GM19438 (cell line): Measurements from ENCODE around the gene PACS2.

Experiments used
- ATAC-seq: cut with Tn5 transposase; IDR thresholded peaks from one replicate; pipeline ENCODE4 v1.9.1; 2021; ENCODE audit warnings: low read depth; ENCODE audit not compliant: unreplicated experiment

The PACS2 gene

GRCh38 chr14:105418269-105419194, 104.0 kb downstream of the PACS2 start:
- ATAC-seq, result no peak

- peak; percentile 44 for ATAC-seq
Observed at GRCh38 chr14:105419195-105420091, 104.9 kb downstream of the PACS2 start, which contains the start of gene MTA1. TSS of gene MTA1 (plus strand) at chr14:105419827. CDS start at chr14:105420036, 209 bp downstream.

DNA sequence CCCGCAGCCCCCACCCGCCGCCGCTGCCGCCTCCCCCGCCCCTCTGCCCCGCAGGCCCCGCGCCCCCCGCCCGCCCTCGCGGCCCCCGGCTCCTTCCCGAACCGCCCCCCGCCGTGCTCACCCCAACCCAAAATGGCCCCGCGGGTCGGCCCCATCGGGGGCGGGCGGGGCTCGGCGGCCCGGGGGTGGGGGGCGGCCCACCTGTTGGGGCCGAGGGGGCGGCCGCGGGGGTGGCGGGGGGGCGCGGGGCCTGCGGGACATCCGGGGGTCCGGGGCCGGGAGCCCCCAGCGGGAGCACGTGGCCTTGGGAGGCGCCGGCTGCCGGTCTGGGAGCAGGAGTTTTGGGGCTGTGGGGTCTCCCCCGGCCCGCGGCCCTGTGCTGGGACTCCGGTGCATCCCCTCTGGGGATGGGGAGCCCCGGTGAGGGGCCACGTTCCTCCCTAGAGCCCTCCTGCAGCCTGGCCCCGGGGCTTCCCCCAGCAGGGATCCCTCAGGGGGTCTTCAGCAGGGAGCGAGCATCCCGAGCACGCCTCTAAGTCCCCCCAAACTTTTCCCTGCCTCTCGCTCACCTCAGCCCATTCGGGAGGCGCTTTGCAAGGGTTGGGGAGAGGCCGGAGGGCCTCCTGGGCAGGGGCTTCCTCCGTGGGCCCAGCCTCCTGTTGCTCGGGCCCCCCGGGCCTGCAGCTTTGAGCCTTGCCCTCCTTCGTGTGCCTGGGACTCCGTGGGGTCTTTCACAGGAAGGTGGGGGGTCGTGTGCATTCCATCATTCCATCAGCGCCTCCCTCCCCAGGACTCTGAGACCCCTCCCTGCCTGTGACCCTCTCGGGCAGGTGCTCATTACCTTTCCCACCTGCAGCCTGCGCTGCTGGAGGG, 105.8 kb downstream of the PACS2 start:
- ATAC-seq, result no peak

DNA sequence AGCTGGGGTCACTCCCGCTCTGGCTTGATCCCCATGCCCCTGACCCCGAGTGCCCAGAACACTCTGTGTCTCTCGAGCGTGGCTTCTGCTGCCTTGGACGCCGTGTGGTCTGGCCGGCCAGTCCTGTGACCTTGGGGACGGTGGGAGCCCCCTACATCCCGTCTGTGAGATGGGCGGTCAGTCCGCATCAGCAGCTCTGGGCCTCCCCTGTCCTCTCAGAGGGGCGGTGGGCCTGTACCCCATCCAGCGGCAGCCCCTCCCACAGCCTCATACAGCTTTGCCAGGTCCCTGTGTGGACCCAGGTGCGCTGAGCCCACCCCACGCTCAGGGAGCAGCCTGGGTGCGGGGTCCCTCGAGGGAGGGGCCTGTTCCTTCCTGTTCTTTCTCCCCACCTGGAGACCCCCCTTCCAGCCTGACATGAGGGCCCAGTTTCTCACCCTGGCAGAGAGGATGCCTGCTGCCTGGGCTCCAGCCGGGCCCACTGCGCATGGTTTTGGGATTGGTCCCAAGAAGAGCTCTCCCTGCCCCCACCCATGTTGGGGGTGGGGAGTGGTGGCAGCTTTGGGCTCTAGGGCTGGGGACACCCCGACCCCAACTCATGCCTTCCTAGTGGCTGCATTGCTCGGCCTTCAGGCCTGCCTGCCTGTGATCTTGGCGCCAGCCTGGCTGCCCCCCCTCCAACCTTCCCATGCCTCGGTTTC, 106.6 kb downstream of the PACS2 start:
- no peak for ATAC-seq

GRCh38 chr14:105421723-105422615, 107.4 kb downstream of the PACS2 start:
- ATAC-seq, result no peak

DNA sequence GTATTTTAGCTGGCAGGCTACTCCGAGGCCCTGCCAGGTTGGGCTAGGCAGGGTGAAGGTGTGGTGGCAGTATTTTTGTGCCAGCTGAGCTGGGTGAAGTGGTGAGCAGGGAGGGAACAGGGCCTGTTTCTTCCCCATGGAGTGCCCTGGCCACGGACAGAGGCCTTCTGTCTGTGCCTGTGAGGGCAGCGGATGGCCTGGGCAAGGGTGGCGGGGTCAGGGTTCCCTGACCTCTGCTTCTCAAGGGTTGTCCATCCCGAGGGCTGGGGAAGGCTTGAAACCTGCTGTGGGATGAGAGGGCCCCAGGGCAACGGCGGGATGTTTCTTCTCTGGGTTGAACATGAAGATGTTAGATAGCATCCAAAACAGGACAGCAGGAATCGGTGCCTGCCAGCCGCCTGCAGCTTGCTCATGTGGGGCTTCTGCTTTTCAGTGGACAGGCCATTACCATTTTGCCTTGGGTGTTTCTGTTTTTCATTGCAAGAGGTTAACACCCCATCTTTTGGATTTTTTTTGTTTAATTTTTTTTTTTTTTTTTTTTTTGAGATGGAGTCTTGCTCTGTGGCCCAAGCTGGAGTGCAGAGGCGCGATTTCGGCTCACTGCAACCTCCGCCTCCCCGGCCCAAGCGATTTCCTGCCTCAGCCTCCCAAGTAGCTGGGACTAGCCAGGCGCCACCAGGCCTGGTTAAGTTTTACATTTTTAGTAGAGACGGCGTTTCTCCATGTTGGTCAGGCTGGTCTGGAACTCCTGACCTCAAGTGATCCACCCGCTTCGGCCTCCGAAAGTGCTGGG, 108.3 kb downstream of the PACS2 start:
- no peak for ATAC-seq

DNA sequence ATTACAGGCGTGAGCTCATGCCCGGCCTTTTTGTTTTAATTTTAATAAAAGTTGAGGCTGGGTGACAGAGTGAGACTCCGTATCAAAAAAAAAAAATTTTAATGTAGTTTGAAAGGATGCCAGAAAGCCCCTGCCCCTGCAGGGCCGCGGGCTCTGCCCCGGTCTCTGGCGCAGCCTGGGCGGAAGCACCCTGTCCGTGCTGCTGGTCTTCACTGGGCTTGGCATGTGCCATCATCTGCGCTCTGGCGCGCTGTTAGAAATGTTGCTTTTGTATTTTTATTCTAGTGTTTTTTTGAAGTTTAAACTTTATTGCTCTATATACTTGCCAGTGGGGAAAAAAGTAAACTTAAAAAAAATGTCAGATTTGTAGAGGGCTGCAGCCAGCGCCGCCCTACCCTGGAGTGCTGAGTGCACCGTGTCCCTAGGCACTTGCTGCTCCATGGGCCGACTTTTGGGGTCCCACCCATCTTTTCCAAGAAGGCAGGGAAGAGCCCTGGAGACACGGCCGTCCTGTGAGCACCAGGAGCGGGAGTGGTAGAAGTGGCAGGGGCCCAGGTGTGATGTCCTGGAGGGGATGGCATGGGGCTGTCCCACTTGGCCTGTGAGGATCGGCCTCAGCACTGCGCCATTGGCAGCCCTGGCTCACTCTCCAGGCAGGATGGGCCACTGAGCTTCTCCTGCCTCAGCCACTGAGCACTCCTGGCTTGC, 109.1 kb downstream of the PACS2 start:
- ATAC-seq, result no peak

- ATAC-seq, result no peak
Observed at GRCh38 chr14:105424861-105425260, 110.3 kb downstream of the PACS2 start.

GRCh38 chr14:105425823-105426247, 111.3 kb downstream of the PACS2 start:
- no peak for ATAC-seq

- ATAC-seq, result no peak
Observed at GRCh38 chr14:105426416-105427130, 112.0 kb downstream of the PACS2 start.

- ATAC-seq, result no peak
Observed at GRCh38 chr14:105427412-105427811, 112.9 kb downstream of the PACS2 start.

DNA sequence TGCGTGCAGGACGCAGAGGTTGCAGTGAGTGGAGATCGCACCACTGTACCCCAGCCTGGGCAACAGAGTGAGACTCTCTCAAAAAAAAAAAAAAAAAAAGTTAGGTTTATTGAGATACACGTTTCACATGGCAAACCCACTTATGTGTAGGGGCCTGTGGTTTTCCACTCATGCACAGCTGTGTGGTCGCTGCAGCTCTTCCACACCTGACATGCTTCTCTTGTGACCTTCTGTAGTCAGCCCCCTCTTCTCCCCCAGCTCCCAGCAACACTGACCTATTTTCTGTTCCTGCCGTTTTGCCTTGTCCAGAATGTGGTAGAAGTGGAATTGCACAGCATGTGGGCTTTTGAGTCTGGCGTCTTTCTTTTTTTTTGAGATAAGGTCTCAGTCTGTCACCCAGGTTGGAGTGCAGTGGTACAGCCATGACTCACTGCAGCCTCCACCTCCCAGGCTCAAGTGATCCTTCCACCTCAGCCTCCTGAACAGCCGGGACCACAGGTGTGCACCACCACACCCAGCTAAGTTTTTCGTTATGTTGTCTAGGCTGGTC, 113.5 kb downstream of the PACS2 start:
- ATAC-seq, result no peak

- no peak for ATAC-seq
Observed at GRCh38 chr14:105430042-105430441, 115.5 kb downstream of the PACS2 start.

DNA sequence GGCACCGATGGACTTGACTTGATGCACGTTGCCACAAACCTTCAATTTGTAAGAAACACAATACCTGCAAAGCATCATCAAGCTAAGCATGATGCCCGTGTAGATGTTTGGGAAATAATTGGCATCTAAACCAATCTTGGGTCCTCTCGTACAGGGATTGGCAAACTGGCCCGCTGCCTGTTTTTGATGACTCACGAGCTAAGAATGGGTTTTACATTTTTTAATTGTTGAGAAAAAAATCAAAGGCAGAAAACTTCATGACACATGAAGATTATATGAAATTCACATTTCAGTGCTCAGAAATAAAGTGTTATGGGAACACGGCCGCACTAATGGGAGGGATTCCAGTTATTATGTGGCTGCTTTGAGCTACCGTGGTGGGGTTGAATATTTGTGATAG, 116.0 kb downstream of the PACS2 start:
- no peak for ATAC-seq

- no peak for ATAC-seq
Observed at GRCh38 chr14:105431256-105431655, 116.7 kb downstream of the PACS2 start.

- no peak for ATAC-seq
Observed at GRCh38 chr14:105432657-105433056, 118.1 kb downstream of the PACS2 start.
